Activated CD4-positive, alpha-beta T cell treated with anti-CD3 and anti-CD28 coated beads, Interleukin-2, amount 50 U/mL, for 48 hours (primary cell): ENCODE results near the gene ROR1.

ENCODE experiments used
- DNase-seq, 2 experiments: peaks; one replicate each; pipeline ENCODE4 v3.0.0-alpha.2; 2020

The ROR1 gene

DNA sequence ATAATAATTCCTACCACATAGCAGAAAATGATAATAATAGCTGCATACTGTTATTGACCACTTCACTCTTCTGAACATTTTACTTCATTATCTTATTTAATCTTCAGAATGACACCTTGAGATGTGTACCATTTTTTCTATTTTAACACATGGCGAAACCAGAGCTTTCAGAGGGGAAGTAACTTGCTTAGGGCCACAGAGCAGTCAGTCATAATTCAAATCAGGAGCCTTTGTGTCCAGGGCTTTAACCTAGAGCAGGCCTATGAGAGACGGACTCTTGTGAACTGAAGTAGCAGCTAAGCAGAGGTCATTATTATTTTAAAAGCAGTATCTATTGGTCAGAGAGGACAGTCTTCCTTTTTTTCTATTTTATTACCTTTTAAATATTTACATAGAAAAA, 114.0 kb downstream of the ROR1 start:
- DNase-seq: no peak

DNA sequence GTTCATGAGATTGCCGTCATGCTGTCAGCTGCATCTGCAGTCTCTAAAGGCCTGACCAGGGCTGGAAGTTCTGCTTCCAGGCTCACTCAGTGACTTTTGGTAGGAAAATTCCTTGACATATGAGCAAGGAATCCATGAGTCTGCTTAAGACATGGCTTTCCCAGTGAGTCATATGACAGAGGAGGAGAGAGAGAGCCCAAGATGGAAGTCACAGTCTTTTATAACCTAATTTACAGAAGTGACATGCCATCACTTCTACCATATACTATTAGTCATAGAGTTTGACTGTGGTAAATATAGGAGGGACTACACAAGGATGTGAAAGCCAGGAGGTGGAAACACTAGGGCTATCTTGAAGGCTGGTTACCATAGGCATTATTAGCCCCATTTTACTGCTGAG, 115.2 kb downstream of the ROR1 start:
- DNase-seq: no peak

DNA sequence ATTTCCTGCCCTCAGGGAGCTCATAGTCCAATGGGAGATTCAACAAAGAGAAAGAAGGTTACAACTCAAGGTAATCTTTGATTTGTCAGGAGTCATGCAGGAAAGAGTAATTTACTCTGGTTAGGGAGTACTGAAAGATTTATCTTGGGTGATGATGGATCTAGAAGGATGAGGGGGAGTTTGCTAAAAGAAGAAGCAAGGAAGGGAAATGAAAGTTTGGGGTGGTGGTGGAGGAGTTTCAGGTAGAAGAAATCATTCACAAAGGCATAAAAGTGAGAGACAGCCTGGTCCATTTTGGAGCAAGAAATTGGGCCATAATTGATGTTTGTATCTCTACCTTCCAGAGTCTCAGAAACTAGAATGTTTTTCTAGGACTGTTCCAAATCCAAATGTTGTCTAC, 116.7 kb downstream of the ROR1 start:
- no peak for DNase-seq

DNA sequence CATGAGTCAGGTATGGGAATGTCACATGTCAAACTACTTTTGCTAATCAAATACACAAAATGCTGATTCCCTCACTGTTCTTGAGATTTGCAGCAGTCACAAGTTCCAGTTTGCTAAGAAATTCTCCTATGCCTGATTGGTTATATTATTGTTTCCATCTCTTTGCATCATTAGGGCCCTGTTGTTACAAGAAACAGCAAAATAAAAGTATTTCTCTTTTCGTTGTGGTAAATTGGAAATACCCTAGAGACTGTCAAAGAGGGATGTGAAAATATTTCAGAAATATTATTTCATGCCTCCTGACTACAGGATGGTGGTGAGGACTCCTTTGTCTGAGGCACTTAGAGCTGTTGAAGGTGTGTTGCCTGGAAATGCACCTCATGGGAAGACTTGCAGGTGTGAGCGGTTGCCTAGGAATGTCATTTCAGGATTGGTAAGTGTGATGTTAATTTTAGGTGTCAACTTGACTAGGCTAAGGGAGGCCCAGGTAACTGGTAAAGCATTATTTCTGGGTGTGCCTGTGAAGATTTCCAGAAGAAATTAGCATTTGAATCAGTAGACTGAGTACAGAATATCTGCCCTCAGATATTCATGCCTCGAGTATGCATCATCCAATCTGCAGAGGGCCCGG, 117.4 kb downstream of the ROR1 start:
- no peak for DNase-seq

DNA sequence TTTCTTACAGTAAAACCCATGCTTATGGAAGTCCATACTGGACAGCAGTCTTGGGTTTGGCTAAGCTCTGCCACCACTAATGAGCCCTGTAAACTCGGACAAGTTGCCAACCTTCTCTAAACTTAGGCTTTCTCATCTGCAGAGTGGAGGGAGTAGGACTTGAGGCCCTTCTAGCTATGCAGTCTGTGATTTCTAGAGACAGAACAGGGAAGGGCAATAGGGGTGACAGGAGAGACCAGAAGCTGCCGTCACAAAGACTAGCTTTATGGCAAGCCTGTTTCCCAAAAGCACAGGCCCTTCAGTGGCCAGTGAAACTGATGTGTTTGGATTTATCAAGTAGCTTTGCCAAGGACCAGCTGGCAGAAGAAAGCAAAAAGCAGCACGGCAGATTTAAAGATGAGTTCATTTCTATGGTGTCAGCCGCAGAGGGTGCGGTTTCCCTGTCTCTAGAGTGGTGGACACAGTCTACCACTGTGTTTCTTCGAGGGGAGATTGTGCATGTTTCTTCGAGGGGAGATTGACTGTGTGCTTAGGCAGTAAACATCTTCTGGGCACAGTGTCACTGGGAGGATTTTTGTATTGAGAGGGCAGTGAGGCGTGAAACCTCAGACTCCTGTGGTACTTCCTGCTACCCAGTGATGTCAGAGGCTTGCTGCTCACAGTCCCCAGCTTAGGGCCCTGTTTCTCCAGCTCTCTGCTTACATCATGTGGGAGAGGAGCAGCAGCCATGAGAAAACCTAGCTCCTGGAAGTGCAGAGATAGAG, 119.0 kb downstream of the ROR1 start:
- DNase-seq: no peak

DNA sequence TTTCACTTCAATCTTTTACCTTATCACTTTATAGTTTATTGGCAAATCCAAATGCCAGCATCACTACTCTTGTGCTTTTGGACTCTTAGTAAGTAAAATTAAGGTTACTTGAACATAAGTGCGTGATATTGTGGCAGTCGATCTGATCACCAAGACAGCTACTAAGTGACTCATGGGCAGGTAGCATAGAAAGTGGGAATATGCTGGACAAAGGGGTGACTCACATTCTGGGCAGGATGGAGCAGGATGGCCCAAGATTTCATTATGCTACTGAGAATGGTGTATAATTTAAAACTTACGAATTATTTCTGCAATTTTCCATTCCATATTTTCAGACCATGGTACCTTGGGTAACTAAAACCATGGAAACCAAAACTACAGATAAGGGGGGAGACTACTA, 120.2 kb downstream of the ROR1 start:
- DNase-seq: no peak

DNA sequence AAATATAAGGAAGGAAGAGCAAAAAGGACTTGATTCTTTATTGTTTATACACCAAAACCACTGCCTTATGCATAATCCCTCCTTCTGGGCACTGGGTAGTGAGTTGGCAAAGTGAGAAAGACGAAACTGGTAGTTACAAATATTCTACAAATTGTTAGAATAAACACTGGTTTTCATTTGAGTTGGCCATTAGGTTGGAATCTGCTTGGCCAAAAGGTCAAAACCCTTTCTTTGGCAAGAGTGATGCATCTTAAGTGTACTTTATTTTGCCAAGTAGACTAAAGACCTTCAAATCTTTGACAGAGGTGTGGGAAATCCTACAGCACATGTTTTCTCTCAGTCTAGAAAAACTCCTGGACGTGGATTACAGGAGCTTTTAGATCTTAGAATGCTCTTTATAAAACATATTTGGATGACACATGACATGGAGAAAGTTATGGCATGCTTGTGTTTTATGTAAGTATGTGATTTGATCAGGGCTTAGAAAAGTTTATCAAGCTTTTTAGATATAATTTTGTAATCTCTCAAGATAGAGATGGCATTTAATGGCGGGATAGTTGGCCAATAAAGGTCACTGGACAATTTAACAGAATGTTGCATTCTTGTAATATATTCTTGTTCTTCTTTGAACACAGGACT, 120.9 kb downstream of the ROR1 start:
- DNase-seq: no peak

DNA sequence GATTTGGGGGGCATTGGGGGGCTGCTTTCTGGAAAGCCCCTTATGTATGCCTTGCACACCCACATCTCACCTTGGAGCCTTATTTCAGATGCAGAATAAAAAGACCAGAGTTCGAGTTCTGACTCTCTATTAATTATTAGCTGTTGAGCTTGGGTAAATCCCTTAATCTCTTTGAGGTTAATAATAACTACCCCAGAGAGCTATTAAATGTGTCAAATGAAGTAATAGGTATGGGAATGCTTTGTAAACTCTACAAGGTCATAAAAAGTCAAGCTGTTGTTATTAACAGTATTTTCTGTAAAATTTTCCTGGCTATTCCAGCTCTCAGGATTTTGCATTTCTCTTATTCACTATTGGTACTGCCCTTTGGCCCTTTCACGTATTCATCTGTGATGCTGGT, 122.9 kb downstream of the ROR1 start:
- no peak for DNase-seq

DNA sequence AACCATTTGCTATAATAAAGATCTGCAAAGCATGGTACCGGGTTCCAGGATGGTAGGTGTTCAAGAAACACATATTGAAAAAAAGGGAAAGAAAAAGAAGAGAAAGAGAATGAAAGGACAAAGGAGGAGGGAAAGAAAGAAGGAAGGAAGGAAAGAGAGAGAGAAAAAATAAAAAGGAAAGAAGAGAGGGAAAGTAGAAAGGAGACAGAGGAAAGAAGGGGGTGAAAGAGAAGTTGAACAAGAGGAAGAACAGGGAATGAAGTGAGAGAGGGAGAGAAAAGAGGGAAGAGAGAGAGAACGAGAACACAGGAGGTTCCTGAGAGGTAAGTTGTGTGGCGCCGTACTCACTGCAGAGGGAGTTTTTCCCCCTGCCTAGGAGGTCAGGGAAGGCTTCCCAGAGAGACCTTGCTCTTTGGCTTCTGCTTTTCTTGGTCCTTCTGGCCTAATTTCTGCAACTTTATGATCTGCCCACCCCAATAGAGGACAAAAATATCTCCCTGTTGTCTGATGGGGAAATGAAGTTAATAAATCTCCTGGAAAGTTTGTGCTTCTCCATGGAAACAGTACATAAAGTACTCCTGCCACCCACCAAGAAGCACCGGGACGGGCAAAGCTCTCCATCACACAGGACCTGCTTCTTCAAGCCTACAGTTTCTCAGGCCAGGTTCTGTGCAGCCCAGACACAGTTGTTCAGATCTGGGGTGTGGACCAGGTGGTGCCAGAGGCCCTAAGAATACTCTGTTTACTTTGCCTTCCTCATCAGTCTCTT, 124.8 kb downstream of the ROR1 start:
- no peak for DNase-seq

DNA sequence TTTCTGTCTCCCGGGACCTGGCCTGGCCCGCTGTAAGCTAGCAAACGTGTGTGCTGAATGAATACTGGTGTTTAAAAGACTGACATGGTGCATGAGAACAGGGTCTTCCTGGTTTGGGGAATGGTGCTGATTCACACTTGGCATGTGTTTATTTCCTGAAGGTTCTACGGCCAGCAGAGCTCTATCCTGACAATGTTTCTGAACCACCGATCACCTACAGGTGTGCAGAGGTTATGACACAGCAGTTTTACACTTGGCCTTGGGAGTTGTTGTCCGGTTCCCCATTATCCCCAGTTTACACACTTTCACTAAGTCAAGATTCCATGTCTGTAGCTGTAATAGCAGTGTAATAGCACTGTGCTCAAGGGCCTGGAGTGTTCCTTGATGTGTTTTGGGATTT, 127.3 kb downstream of the ROR1 start:
- no peak for DNase-seq

DNA sequence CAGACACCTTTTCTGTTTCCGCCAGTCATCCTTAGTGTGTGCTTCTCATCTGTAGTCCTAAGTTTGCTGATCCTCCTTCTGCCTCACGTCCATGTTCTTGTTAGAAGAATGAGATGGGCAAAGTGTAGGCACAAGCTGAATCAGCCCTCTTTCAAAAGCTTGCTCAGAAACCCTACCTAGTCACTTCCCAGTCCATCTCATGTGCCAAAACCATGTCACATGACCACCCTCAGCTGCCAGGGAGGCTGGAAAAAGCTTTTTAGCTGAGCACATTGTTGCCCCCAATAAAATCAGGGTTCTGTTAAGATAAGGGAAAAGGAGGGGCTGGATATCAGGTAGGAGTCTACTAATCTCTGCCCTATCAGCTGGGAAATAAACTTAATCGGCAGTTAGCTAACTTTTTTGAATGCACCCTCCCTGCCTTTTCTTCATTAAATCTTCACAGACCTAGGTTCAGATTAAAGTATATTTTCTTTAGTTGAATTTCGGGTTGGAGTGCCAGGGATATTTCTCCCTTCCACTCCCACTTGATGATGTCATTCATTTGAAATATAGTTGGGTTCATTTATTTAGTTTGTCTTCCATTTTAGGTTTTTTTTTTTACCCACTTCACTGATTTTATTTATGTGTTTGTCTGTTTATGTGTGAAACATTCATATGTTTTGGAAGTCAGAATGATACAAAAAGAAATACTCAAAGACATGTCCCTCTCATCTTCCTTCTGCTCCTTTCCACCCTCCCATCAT, 129.2 kb downstream of the ROR1 start:
- no peak for DNase-seq

DNA sequence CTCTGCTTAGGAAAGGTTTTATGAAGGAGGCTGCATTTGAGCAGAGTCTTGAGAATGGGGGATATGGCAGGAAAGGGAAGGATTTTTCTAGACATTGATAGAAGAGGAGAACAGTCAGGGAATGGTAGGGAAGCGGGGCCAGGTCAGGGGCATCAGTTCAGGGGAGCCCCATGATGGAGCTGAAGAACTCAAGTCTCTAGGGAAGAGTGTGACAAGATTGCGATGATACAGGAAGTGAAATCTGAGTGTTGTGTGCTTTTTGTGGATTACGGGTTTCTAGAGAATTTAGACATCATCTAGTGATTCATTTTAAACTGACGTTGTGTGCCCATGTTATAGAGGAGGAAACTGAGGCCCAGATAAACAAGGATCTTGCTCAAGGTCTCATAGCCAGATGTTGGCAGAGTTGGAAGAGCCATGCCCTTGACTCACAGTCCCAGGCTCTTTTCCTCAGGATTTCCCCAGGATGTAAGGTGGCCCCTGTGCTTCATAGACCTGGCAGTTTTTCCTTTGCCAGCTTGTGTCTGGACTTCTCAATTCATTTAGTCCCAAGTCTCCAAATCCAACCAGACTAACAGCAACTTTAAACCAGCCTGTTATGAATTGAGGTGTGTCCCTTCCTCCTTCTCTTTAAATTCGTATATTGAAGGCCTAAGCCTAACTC, 130.3 kb downstream of the ROR1 start:
- DNase-seq: no peak

DNA sequence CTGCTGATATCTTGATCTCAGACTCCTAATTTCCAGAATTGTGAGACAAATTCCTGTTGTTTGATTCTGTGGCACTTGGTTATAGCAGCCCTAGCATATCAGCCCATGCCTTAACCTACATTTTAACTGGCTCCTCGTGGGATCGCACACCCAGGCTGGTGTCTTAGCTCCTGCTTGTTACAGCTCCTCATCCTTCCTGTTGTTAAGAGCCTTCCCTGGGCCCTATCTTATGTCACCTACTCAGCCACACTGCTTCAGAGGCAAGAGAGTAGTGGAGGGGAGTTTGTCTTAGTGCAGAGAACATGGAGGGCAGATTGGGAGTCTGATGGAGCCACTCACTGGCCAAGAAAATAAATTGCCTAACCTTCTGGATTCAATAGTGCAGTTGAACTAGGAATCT, 131.0 kb downstream of the ROR1 start:
- DNase-seq: no peak

DNA sequence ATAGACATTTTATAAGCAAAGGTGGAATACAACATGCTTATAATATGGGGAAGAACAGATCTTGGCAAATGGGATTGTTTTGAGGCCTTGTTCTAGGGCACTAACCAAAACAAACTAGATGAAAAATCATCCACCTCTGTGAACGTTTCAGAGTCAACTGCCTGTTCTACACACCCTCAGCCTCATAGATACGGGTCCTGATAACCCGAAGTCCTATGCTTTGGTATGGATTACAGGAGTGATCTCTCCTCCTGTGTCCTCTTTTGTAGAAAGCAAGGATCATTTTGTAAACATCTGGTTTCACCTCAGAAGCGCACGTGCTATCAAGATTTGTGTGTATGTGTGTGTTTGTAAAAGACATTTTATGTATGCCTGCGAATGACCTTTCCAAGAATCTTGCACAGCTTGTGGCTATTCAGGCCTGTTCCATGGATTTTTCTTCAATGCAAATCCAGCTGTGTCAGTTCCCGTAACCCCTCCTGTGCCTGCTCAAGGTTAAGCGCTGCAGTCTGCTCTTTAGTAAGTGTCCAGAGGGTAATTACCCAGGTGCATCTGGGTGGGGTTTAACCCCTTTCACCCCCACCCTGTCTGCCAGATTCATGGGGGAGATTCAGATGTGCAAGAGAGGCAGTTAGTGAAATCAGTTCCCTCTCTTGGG, 132.4 kb downstream of the ROR1 start:
- no peak for DNase-seq

DNA sequence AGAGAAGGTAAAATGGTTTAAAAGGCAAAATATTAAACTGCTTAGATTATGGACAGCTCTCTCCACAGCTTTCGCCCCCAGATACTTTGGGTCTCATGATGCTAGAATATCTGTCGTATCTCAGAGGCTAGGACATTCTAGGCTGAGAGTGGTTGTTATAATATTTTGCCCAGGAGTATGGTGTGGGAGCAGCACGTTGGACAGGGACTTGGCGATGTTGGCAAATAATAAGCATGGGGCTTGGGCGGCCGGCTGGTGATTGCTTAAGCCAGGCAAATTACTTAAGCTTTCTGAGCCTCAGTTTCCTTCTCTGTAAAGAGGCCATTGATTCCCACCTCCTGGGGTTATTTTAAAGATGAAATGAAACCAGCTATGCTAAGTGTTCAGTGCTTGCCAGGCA, 133.2 kb downstream of the ROR1 start:
- DNase-seq: no peak

DNA sequence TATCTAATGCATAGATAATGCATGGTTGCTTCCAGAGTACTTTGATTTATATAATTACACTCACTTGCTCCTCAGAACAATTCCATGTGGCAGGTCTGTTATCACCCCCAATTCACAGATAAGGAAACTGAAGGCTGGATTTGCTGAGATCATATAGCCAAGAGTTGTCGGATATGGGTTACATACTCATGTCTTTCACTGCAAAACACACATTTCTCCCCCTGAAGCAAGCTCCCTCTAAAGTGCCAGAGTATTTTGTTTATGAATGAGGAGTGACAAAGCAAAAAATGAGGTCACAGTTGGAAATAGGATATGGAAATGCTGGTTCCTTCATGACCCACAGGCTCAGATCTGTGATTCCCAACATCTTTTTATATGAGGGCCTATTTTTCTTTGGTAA, 134.2 kb downstream of the ROR1 start:
- no peak for DNase-seq

DNA sequence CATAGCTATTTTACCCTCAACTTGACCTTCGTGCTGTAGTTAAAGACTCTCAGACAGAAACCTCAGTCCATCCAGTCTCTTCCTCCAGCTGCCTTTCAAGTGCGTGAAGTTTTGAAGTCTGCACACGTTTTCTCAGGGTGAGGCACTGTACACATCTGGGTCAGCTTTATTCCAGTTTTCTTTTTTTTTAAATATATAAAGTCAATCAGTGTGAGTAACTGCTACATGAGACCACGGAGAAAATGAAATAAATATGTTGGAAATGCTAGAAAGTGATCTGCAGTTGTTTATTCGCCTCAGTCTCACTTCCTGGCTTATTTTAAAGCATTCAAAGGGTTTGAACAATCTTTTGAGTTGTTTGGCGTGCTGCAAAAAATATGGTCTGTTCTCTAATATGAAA, 135.7 kb downstream of the ROR1 start:
- DNase-seq: no peak

DNA sequence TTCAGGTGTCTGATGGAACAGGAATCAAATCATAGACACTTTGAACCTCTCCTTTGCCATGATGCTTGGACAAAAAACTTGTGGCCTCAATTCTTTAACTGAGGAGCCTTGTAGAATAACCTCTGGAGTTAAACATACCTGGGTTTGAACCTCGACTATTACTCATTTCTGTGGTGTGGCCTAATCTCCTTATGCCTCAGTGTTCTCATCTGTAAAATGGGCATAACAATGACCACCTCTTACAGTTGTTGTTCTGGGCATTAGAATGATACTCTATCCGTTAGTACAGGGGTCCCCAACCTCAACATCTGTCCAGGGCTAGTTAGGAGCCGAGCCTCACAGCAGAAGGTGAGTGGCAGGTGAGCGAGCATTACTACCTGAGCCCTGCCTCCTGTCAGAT, 137.2 kb downstream of the ROR1 start:
- DNase-seq: no peak

DNA sequence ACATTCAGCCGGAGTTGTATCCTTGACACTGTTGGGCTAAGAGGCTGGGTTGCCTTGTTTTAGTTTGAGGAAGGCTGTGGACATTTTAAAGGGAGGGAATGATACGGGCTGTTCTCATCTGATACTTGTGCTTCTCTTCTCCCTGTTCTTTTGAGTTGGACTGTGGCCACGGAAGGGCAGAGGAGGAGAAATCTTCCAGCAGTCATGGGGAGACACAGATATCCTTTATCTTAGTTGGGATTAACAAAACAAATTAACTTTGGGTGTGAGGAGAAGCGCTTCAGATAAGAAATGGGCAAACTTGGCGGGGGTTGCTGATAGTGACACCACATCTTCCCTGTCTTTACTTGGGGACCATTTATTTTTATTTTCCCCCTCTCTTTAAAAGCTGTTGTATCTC, 138.8 kb downstream of the ROR1 start:
- DNase-seq: no peak

DNA sequence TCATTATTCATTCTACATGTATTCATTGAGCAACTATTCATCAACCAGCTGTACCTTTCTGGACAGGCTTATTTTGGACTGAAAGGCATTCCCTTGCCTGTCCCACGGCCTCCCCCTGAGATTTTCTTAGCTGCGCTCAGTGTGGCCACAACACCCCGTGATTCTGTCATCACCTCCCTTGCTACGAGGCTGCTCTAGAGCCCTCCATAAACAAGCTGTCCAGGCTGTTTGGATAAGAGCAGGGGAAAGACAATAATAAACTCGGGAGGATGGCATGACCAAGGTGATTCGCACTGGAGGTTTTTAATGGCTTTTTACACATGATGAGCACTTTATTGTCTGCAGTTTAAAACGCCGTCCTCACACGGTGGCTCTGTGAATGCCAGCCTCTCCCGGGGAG, 139.7 kb downstream of the ROR1 start:
- DNase-seq: no peak

DNA sequence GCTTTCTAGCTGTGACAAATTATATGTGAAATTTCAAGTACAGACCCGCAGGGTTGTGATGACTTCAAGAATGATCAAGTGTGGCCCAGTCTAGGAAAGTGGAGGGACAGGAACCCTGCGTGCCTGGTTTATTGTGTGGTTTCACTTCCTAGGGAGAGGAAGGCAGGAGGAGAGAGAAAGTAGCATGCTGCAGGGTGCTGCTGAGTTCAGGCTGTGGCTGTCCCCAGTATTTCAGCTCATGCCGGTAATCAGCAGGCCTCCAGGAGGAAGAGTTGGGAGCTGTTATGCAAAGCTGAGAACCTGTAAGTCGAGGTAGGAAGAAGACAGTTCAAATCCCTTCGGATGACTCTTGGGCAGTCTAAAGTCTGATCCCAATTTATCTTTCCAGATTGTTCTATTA, 140.4 kb downstream of the ROR1 start:
- DNase-seq: no peak

DNA sequence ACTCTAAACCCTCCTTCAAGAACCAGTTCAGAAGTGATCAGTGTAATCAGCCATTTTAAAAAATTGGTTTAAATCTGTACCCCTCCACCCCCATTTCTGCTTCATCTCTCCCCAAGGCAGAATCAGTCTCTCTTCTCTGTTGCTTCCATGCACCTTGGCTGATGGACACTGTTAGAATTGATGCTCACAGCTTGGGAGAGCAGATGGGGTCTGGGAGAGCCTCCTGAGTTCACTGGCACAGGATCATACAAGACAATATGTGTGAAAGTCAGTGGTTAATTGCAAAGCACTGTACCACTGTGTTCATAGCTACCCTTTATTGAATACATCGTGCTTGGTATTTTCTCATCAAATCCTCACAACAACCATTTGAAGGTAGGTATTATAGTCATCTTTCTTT, 140.9 kb downstream of the ROR1 start:
- no peak for DNase-seq
